NCI-H1694 treated with DMSO at 0.1 percent for 48 hours (cell line): ENCODE results near the gene TSPEAR.
A peak's percentile ranks its signal among the peaks of the same experiment; 100 is the strongest.

ENCODE experiments used
- DNase-seq: peaks from one replicate; lab custom pipeline; 2025; lab: John Stamatoyannopoulos, UW

TSPEAR gene

GRCh38 chr21:44720170-44720569 lies 8.8 kb upstream of the TSPEAR start:
- no peak for DNase-seq

DNA sequence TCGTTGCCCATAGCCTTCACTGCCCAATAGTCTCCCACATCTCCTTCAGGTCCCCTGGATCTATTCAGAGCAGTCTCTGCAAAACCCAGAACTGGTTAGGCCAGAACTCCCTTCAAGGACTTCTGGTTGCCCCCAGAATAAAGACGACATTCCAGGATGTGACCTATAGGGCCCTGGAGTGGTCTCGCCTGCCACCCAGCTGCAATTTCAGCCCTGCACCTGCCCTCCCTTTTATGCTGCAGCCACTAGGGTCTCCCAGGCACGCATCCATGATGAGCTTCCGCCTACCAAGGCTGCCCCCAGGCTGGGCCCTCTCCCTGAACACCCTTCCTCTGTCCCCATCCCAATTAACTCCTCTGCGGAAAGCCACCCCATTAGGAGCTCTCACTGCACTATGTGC lies 7.2 kb upstream of the TSPEAR start:
- DNase-seq = no peak

GRCh38 chr21:44718093-44718492 lies 6.7 kb upstream of the TSPEAR start:
- no peak for DNase-seq

DNA sequence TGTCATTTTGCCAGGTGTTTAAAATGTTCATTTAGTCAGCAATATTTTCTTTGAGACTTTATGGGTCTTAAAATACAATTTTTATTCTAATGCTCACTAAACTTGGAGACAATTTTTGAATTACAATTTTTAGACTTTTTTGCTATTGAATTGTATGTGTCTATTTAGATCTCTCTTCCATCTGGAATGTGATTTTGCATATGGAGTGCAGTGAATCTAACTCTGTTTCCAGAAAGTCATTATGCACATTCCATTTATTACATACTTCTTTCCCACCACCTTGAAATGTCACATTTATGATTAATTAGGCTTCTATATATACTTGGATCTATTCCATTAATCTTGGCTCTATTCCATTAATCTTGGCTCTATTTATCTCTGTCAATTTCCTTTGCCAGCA lies 5.6 kb upstream of the TSPEAR start:
- no peak for DNase-seq

- DNase-seq = no peak
Measured at GRCh38 chr21:44714905-44715304, 3.5 kb upstream of the TSPEAR start.

GRCh38 chr21:44713846-44714245 lies 2.5 kb upstream of the TSPEAR start:
- DNase-seq = no peak

DNA sequence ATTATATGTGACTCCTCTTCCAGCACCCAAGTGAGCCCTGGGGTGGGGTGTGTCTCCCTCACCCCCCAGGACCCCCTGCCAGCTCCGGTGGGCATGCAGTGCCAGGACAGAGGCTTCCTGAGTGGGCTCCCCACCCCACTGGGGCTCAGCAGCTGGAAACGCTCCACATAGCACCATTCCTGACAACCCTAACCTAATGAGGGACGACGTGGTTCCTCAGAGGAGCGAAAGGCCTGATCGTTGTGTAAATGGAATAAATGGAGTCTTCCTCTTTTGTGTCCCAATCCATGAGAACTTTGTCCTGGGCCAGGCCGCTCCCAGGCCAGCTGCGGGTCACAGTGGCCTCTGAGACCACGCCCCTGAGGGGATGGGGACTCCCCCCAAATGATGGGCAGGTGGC lies 1.8 kb upstream of the TSPEAR start:
- DNase-seq = no peak

DNA sequence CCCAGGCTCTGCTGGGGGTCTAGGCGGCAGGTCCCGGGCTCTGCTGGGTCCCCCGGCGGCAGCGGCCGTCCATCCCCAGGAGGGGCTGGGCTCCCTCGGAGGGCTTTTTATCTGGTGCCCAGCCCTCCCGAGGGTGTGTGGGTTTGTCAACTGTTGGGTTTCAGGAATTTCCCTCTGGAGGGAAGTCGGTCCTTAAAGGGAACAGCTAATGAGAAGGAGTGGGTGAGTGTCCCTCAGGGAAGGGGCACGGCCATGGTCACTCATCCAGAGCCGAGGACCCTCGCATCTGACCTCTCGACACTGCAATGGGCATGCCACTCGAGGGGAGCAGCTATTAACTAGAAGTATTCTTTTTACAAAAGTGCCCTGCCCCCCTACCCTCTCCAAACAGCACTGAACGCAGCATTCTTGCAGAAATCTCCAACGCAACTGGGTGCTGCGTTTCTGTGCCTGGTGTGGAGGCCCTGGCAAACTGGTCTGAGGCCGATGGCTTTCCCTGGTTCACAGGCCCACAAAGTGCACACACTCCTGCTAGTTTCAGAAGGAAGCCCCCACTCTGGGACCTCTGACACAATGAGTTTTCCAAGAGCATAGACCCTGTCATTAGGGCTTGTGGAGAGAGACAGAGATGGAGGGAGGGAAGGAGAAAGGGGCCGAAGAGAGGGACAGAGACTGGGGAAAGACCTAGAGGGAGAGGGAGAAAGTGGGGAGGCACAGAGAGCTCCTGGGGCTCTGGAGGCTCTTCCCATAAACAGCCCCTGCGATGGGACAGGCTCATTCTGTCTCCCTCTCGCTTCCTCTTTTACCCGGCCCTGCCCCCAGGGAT lies 1.0 kb upstream of the TSPEAR start:
- no peak for DNase-seq

- DNase-seq = no peak
Measured at GRCh38 chr21:44710756-44711326, 531 bp downstream of the TSPEAR start.

DNA sequence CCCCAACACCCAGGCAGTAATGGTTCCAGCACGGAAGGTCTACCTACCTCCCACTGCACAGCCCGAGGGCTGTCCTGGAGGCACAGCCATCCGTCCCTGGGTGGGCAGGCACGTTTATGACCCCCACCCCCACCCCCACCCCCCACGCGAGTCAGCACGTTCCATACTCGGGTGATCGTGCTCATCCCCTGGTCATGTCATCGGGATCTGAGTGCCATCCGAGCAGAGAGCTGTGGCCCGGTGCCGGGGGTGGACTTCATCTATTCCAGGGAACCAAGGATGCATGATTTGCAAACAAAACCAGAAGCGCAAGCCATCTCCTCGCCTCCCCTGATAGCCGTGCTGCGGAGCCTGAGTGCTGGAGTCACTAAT lies 1.1 kb downstream of the TSPEAR start:
- DNase-seq = no peak

DNA sequence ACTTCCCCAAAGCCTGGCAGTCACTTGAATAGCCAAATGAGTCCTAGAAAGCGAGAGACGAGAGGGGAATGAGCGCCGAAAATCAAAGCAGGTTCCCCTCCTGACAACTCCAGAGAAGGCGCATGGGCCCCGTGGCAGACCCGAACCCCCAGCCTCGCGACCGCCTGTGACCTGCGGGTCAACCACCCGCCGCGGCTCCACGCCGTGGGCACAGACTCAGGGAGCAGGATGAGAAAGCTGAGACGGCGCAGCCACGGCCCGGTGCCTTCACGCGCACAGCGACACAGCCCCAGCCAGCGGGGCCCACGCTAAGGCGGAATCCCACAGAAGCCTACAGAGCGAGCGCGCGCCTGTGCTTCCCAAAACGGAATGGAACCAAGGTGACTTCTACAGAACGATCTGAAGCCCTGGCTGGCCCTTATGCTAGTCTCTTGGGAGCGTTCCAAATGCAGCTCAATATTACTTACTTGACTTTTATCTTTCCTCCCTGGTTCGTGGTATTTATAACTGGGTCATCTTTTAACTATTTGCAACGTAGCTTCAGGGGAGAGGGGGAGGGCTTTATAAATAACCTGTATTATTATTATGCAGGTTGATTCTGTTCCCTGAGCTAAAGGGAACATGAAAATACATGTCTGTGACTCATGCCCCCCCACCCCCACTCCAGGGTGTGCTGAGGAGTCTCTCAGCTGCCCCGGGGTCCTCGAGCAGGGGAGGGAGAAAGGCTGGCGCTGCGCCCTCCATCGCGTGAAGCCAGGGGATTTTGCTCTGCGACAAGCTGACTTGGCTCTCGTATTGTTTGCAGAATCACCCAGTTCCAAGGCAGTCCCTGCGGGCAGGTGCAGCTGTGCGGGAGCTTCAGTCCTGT lies 1.7 kb downstream of the TSPEAR start:
- peak; percentile 56 for DNase-seq

DNA sequence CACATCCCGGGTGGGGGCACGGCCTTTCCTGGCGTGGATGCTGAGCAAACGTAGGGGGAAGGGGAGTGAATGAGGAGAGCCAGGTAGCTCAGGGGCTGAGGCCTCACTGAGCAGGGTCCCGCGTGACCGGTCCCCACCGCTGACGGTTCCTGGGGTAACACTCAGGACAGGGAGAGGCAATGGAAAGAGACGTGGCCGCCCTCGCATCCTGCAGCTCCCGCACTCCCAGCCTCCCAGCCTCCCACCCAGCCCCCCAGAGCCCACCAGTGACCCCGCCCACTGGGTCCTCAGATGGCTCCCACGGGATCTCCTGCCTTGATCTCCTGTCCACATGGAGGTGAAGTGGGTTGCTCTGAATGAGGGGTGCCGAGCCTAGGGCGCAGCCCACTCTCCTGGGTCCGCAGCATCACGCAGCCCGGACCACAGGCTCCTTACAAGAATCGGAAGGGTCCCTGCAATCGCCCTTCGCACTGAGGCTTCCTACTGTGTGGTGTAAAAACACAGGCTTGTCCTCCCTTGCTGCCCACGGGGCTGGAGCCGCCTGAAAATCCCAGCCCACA lies 2.4 kb downstream of the TSPEAR start:
- DNase-seq = no peak

- DNase-seq = no peak
Measured at GRCh38 chr21:44708213-44708865, 3.0 kb downstream of the TSPEAR start.

DNA sequence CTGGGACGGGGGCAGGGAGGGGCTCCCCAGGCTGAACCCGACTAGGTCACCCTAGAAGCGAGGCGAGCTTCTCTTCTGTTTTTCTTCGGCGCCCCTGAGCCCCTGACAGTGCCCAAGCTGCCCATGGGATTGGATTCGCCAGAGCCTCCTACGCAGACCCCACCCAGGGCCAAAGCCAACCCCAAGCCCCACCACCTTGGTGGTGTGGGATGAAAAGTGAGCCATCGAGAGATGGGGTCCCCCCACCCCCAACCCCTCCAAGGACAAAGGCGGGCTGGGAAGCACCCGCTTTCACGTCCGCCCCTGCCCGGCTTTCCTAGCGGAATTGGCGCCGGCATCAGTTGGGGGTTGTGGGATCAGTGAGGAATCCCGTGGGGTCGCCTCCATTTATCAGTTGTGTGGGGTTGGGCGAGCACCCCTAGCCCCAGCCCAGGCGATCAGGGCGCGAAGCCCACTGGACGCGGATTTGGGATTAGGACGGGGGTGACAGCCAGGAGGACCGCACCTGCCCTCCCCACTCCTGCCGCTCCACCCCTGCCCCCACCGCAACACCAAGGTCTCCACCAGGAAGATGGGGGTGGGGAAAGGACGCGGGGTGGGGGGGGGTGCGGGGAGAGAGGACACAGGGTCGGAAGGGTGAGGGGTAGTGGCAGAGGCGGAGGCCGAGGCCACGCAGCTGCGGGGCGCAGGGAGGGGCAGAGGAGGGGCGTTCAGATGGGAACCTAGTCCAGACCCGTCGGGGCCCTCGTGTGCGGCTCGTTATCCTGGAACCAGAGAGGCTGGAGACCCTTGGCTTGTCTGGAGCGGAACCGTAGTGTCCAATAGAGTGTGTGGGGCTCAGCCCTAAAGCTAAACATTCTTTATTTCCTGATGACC lies 4.4 kb downstream of the TSPEAR start:
- DNase-seq = no peak

- DNase-seq = no peak
Measured at GRCh38 chr21:44706026-44706705, 5.2 kb downstream of the TSPEAR start.

GRCh38 chr21:44704636-44705001 lies 6.8 kb downstream of the TSPEAR start:
- no peak for DNase-seq

- no peak for DNase-seq
Measured at GRCh38 chr21:44703731-44704635, 7.4 kb downstream of the TSPEAR start.

GRCh38 chr21:44702973-44703730 lies 8.2 kb downstream of the TSPEAR start:
- DNase-seq = no peak
